ENCODE results near the gene FGG.

The FGG gene

DNA sequence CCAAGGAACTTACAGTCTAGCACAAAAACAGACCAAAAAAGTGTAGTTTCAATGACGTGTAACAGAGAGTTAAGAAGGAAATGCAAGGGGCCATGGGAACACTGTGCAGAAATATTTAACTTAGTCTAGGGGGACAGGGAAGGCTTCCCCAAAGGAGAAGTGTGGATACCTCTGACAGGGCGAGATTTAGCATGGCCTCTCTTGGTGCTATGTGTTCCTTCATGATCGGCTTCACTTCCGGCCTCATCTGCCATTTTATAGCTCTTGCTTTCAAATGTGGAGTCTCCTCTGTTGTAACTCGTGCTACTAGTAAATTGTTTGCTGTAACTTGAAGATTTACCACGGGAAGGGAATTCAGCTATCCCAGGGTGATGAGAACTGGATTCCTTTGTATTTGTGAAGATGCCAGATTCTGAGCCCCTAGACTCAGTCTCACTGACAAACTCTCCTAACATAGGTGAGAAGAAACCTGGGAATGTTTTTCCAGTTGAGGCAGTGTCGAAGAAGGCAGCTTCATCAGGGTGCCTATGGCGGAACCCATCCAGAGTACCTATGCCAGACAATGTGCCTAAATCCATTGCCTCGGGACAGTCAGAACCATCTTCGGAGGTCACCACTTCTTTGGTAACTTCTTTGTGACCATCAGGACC is 27.0 kb downstream of the FGG start:
- TF ChIP-seq, protein P1, sequence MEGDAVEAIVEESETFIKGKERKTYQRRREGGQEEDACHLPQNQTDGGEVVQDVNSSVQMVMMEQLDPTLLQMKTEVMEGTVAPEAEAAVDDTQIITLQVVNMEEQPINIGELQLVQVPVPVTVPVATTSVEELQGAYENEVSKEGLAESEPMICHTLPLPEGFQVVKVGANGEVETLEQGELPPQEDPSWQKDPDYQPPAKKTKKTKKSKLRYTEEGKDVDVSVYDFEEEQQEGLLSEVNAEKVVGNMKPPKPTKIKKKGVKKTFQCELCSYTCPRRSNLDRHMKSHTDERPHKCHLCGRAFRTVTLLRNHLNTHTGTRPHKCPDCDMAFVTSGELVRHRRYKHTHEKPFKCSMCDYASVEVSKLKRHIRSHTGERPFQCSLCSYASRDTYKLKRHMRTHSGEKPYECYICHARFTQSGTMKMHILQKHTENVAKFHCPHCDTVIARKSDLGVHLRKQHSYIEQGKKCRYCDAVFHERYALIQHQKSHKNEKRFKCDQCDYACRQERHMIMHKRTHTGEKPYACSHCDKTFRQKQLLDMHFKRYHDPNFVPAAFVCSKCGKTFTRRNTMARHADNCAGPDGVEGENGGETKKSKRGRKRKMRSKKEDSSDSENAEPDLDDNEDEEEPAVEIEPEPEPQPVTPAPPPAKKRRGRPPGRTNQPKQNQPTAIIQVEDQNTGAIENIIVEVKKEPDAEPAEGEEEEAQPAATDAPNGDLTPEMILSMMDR (IDR thresholded peaks at IDR 0.05; ENCODE audit: control insufficient read depth, extremely low read depth, insufficient read depth), result no peak

DNA sequence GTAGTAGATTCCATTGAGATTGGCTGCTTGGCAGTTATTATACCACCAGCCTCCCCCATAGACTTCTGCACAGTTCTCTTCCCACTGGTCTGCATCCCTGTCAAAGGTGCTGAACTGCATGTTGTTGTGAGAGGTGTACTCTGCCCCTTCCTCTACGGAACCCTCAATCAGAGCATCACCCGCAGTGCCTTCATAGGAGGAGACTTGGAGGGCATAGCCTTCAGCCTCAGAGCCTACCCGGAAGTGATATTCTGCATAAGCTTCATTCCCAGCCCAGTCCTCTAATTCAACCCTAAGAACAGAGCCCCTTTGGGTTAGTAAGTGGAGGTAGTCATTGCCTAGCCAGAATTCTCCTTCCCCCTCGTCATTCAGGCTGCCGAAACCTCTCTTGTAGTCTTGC is 28.2 kb downstream of the FGG start:
- TF ChIP-seq, protein P1 (IDR thresholded peaks at IDR 0.05; ENCODE audit: control insufficient read depth, extremely low read depth, insufficient read depth), result no peak
- DNase-seq (ENCODE audit: low read depth), result no peak
- no peak overlapping the region for H3K4me3 ChIP-seq (ENCODE audit: low read depth, low read length)

More for the DNA sequence above, 27.0 kb downstream of the FGG start:
- H3K4me3 ChIP-seq (ENCODE audit: low read depth, low read length), result no peak overlapping the region
- no peak for DNase-seq (ENCODE audit: low read depth)

DNA sequence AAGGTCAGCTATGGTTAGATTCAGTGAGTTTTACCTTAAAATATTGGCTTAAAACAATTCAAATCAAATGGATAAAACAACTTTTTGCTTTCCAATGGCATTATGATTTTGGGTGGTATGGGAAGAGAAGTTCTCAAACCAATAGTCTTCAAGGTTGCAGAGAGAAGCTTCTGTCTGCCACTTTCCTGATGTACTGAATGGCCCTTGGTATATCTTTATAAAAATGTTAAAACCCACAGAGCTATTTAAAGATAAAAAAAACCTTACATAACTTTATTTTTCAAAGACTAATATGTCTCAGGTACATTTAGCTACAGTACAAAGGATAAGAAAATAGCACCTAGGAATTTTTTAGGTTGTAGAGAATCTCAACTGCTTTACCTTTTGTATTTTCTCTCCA is 28.8 kb downstream of the FGG start:
- no peak for DNase-seq (ENCODE audit: low read depth)
- TF ChIP-seq, protein P1 (IDR thresholded peaks at IDR 0.05; ENCODE audit: control insufficient read depth, extremely low read depth, insufficient read depth), result no peak
- no peak overlapping the region for H3K4me3 ChIP-seq (ENCODE audit: low read depth, low read length)

DNA sequence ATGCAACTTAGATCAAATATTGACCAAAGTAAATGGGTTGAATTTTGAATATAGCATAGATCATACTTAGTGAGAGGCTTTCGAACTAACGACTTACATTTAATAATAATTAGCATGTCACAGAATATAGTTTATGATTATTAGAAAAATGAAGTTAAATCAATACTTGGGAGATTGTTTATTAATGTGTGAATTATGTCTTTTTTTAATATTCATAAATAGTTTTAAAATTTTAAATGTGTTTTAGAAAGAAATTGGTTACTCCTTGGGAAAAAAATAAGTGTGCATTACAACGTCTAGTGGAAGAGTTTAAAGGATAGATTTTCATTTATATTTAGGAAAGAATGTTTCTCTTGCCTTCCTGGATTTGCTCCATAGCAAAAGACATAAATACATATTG is 29.2 kb downstream of the FGG start:
- DNase-seq (ENCODE audit: low read depth), result no peak
- TF ChIP-seq, protein P1 (IDR thresholded peaks at IDR 0.05; ENCODE audit: control insufficient read depth, extremely low read depth, insufficient read depth), result no peak
- H3K4me3 ChIP-seq (ENCODE audit: low read depth, low read length), result no peak overlapping the region

DNA sequence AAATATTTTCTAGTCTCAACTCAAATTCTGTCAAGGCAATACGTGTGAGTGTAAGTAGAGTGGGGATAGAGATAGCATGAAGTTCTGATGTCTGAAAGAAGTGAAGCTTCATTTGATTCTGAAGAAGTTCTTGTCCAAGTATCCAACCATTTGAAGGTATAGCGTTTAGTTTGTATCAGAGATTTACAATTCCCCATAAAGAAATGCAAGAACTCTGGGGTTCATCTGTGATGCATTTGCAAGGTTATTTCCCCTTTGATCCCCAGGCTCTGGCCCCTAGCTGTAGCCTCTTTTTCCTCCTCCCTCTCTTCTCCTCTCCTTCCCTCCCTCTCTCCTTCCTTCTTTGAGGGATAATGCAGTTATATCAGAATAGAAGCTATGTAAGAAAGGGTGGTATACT is 29.7 kb downstream of the FGG start:
- TF ChIP-seq, protein P1 (IDR thresholded peaks at IDR 0.05; ENCODE audit: control insufficient read depth, extremely low read depth, insufficient read depth), result no peak
- no peak overlapping the region for H3K4me3 ChIP-seq (ENCODE audit: low read depth, low read length)
- no peak for DNase-seq (ENCODE audit: low read depth)

DNA sequence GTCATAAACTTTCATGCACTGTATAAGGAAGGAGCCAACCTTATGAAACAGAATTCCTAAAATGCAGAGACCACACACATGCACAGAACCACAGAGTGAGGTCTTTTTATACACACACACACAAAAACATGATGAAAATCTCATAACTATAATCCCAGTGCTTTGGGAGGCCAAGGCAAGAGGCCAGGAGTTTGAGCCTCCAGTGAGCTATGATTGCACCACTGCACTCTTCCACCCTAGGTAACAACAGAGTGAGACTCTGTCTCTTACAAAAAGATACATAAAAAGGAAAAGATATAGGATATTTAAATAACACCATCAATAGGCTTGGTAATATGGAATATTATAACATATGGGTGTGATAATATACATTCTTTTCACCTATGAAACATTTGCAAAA is 32.5 kb downstream of the FGG start:
- DNase-seq (ENCODE audit: low read depth), result no peak
- TF ChIP-seq, protein P1 (IDR thresholded peaks at IDR 0.05; ENCODE audit: control insufficient read depth, extremely low read depth, insufficient read depth), result no peak
- no peak overlapping the region for H3K4me3 ChIP-seq (ENCODE audit: low read depth, low read length)

DNA sequence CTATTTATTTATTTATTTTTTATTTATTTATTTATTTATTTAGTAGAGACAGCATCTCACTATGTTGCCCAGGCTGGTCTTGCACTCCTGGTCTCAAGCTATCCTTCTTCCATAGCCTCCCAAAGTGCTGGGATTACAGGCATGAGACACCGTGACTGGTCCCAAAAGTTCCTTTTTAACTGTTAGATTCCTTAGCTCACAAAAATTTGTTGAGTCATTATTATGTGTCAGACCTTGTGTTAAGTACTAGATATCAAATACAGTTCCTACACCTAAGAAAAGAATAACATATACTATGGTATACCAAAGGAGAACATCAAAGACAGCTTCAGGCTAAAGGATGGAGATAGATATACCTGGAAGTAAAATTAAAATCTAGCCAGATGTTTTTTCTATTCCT is 33.5 kb downstream of the FGG start:
- no peak overlapping the region for H3K4me3 ChIP-seq (ENCODE audit: low read depth, low read length)
- TF ChIP-seq, protein P1 (IDR thresholded peaks at IDR 0.05; ENCODE audit: control insufficient read depth, extremely low read depth, insufficient read depth), result no peak
- no peak for DNase-seq (ENCODE audit: low read depth)
